A549 (cell line): Measurements from ENCODE around the gene EDIL3. TPM values are rescaled to one million over a fixed set of nuclear protein-coding genes. Genes with fewer than 3 reads are reported as not detected.

Experiments used
- ATAC-seq, 2 experiments: fragments of 200-7000 bp in 1 of 2; fragments of >200 bp in 1 of 2; cut with Nextera tagmentation in 1 of 2; cut with Tn5 transposase in 1 of 2; 3 replicates each; pipeline versions ENCODE4 v1.8.0 to v1.9.1; 2018 to 2020; ENCODE audit warnings: mild to moderate bottlenecking in 1 of 2, moderate library complexity in 1 of 2
- CTCF ChIA-PET: fragments of 300-600 bp; sonication (Branson Sonifier 250); formaldehyde crosslinking; extraction: SDS; loops from one replicate; lab custom pipeline; 2021; ENCODE audit warnings: antibody characterized with exemption, inconsistent platforms; lab: Yijun Ruan, JAX
- POLR2A ChIA-PET: fragments of 350-600 bp; formaldehyde crosslinking; extraction: SDS; loops from one replicate; lab custom pipeline; 2021; ENCODE audit warnings: antibody characterized with exemption, inconsistent platforms; lab: Yijun Ruan, JAX
- DNase-seq, 2 experiments: peaks; one replicate each; pipeline versions ENCODE4 v3.0.0 to v3.0.0-alpha.2; 2011 to 2016; ENCODE audit warnings: low read depth in 1 of 2, low spot score in 1 of 2
- FAIRE-seq: peaks from 2 replicates; lab custom pipeline; 2011; peaks lifted over from hg19 to GRCh38; lab: Jason Lieb, UNC
- H3K27ac ChIP-seq, 2 experiments: fragments of >200 bp; sonication (Bioruptor Twin); formaldehyde crosslinking; 3 replicates each; pipeline ENCODE4 v1.5.1; 2016 to 2017
- H3K4me1 ChIP-seq: fragments of >200 bp; sonication (Bioruptor Twin); formaldehyde crosslinking; 3 replicates; pipeline ENCODE4 v1.6.1; 2016
- H3K4me2 ChIP-seq: fragments of >200 bp; sonication (Bioruptor Twin); formaldehyde crosslinking; 3 replicates; pipeline ENCODE4 v1.6.1; 2016
- H3K4me3 ChIP-seq: fragments of >200 bp; sonication (Bioruptor Twin); formaldehyde crosslinking; 3 replicates; pipeline ENCODE4 v1.5.1; 2016
- H3K9me3 ChIP-seq: fragments of >200 bp; sonication (Bioruptor Twin); formaldehyde crosslinking; 3 replicates; pipeline ENCODE4 v1.6.1; 2016
- BCL3 ChIP-seq: fragments of >200 bp; sonication (Bioruptor Twin); formaldehyde crosslinking; IDR thresholded peaks from 3 replicates; pipeline ENCODE4 v1.6.1; 2016
- BHLHE40 ChIP-seq: IDR thresholded peaks from 2 replicates; pipeline ENCODE4 v1.6.1; 2012; ENCODE audit warnings: low read depth, low read length, inconsistent platforms
- CBX8 ChIP-seq: fragments of 200-600 bp; sonication (generic); IDR thresholded peaks from 2 replicates; pipeline ENCODE4 v1.6.1; 2016
- CHD2 ChIP-seq: fragments of 150-350 bp; IDR thresholded peaks from 2 replicates; pipeline ENCODE4 v1.6.1; 2014; ENCODE audit warnings: low read length; ENCODE audit not compliant: partially characterized antibody
- CTCF ChIP-seq: fragments of >200 bp; sonication (Bioruptor Twin); formaldehyde crosslinking; IDR thresholded peaks from 3 replicates; pipeline ENCODE4 v1.5.1; 2016
- EHF ChIP-seq: fragments of 250-450 bp; sonication (Bioruptor Pico); IDR thresholded peaks from 2 replicates; pipeline ENCODE4 v1.5.0; 2020; ENCODE audit warnings: mild to moderate bottlenecking
- EHMT2 ChIP-seq: fragments of 200-600 bp; sonication (generic); IDR thresholded peaks from 2 replicates; pipeline ENCODE4 v1.6.1; 2016; ENCODE audit warnings: antibody characterized with exemption, low read depth, mild to moderate bottlenecking, moderate library complexity
- FOSB ChIP-seq: fragments of 250-450 bp; sonication (Bioruptor Pico); IDR thresholded peaks from 2 replicates; pipeline ENCODE4 v1.5.0; 2020; ENCODE audit warnings: mild to moderate bottlenecking, moderate library complexity
- HDAC2 ChIP-seq: fragments of 200-600 bp; sonication (generic); IDR thresholded peaks from 2 replicates; pipeline ENCODE4 v1.6.1; 2016
- HEYL ChIP-seq: fragments of 250-450 bp; sonication (Bioruptor Pico); IDR thresholded peaks from 2 replicates; pipeline ENCODE4 v1.8.0; 2021; ENCODE audit warnings: mild to moderate bottlenecking, moderate library complexity
- HOXA7 ChIP-seq: fragments of 250-450 bp; sonication (Bioruptor Pico); IDR thresholded peaks from 2 replicates; pipeline ENCODE4 v1.5.0; 2020; ENCODE audit warnings: mild to moderate bottlenecking, moderate library complexity
- HOXB13 ChIP-seq: fragments of 250-450 bp; sonication (Bioruptor Pico); IDR thresholded peaks from 2 replicates; pipeline ENCODE4 v1.5.0; 2020; ENCODE audit warnings: low read depth, mild to moderate bottlenecking, moderate library complexity
- HOXB5 ChIP-seq: fragments of 250-450 bp; sonication (Bioruptor Pico); IDR thresholded peaks from 2 replicates; pipeline ENCODE4 v1.5.0; 2020; ENCODE audit warnings: mild to moderate bottlenecking, moderate library complexity
- KDM5A ChIP-seq: fragments of 200-600 bp; sonication (generic); IDR thresholded peaks from 2 replicates; pipeline ENCODE4 v1.6.1; 2016; ENCODE audit warnings: antibody characterized with exemption, mild to moderate bottlenecking
- MAFK ChIP-seq: fragments of 450-650 bp; IDR thresholded peaks from 2 replicates; pipeline ENCODE4 v1.6.1; 2014; ENCODE audit not compliant: partially characterized antibody
- MAZ ChIP-seq: fragments of 150-350 bp; IDR thresholded peaks from 2 replicates; pipeline ENCODE4 v1.6.1; 2014; ENCODE audit warnings: antibody characterized with exemption, low read depth, low read length, borderline replicate concordance
- MYC ChIP-seq: IDR thresholded peaks from 2 replicates; pipeline ENCODE4 v1.6.1; 2012; ENCODE audit warnings: mild to moderate bottlenecking, inconsistent platforms, low read length, improper control_type of control experiment, borderline replicate concordance
- NFE2L2 ChIP-seq: fragments of 150-350 bp; conservative IDR thresholded peaks from 2 replicates; pipeline ENCODE4 v1.6.1; 2014; ENCODE audit warnings: low read length
- NR3C1 ChIP-seq: fragments of >200 bp; sonication (Bioruptor Twin); formaldehyde crosslinking; IDR thresholded peaks from 3 replicates; pipeline ENCODE4 v1.6.1; 2017
- POLR2A ChIP-seq: IDR thresholded peaks from 2 replicates; pipeline ENCODE4 v1.6.1; 2012; ENCODE audit warnings: mild to moderate bottlenecking, low read length
- RFX5 ChIP-seq: fragments of 450-650 bp; IDR thresholded peaks from 2 replicates; pipeline ENCODE4 v1.7.1; 2014; ENCODE audit warnings: antibody characterized with exemption, mild to moderate bottlenecking, moderate library complexity
- RNF2 ChIP-seq: fragments of 200-600 bp; sonication (generic); IDR thresholded peaks from 2 replicates; pipeline ENCODE4 v1.6.1; 2016; ENCODE audit warnings: low read depth, mild to moderate bottlenecking, antibody characterized with exemption, moderate library complexity, borderline replicate concordance
- SMC3 ChIP-seq: fragments of >200 bp; sonication (Bioruptor Twin); formaldehyde crosslinking; IDR thresholded peaks from 3 replicates; pipeline ENCODE4 v1.6.1; 2018; ENCODE audit warnings: inconsistent platforms
- TFCP2L1 ChIP-seq: fragments of 250-450 bp; sonication (Bioruptor Pico); IDR thresholded peaks from 2 replicates; pipeline ENCODE4 v1.5.0; 2021; ENCODE audit warnings: mild to moderate bottlenecking
- TP53 ChIP-seq: fragments of 250-450 bp; sonication (Bioruptor Pico); IDR thresholded peaks from 2 replicates; pipeline ENCODE4 v1.5.0; 2021; ENCODE audit warnings: mild to moderate bottlenecking, moderate library complexity
- ZFP36 ChIP-seq: fragments of 450-650 bp; IDR thresholded peaks from 2 replicates; pipeline ENCODE4 v1.6.1; 2014; ENCODE audit warnings: borderline replicate concordance; ENCODE audit not compliant: partially characterized antibody
- WGBS: methylation state at CpG from one replicate; pipeline ENCODE4 v1.1.6; 2017; ENCODE audit errors: missing lambda C conversion rate; 5-methylcytosine and 5-hydroxymethylcytosine counted together
- polyA plus RNA-seq, 4 experiments: library from polyadenylated mRNA; depleted of rRNA in 3 of 4; stranded (reverse); fragments of >200 nt; fragmentation: RNase III in 1 of 4; extraction: RNeasy Plus Mini Kit Qiagen cat#74134 plus additional on column Dnase treatment in 1 of 4; gene quantifications; 2 replicates in 3 of 4; 3 replicates in 1 of 4; pipeline ENCODE4 v1.2.3, GENCODE V29; 2011 to 2017
- TF ChIP-seq, protein P1 (sequence below): IDR thresholded peaks from 2 replicates; pipeline ENCODE4 v1.6.1; 2012; ENCODE audit warnings: low read depth, borderline replicate concordance

The EDIL3 gene
- polyA plus RNA-seq, 2 of the 4 experiments (the other 2 are of a cell fraction), result 0.12 to 0.14 TPM

GRCh38 chr5:84014966-84015365 is 369.7 kb downstream of the EDIL3 start:
- DNase-seq (no peak), FAIRE-seq (no peak), ATAC-seq (no peak)
- Histone ChIP-seq H3K27ac (no peak overlapping the region), H3K4me3 (no peak overlapping the region), H3K9me3 (no peaks in the 10 kb centered on the region), H3K4me1 (no peaks in the 10 kb centered on the region), H3K4me2 (no peak overlapping the region)
- TF ChIP-seq BCL3 (no peak), ZFP36 (no peak), CBX8 (no peak), TFCP2L1 (CRISPR knock-in tag) (no peak), FOSB (no peak), NR3C1 (no peak), RFX5 (no peak)
- ChIA-PET CTCF (interaction anchor here (2.4 kb wide), 1 partner anchor 9 kb away, joined by 8 read pairs; no protein-coding TSS in a partner anchor), POLR2A (no interaction called here)

- H3K9me3 ChIP-seq, result no peaks in the 10 kb centered on the region
- ATAC-seq (no peak; a peak in 1 of 6 replicates), DNase-seq (no peak), FAIRE-seq (no peak)
- no peak for TF ChIP-seq RNF2
- no peak for TF ChIP-seq FOSB
- TF ChIP-seq BCL3, result no peak
- no peak for TF ChIP-seq HEYL (CRISPR knock-in tag)
- TF ChIP-seq MAFK, result no peak
- no peak for TF ChIP-seq TFCP2L1 (CRISPR knock-in tag)
- no peak for TF ChIP-seq HOXB13
- TF ChIP-seq TP53 (CRISPR knock-in tag), result no peak
- no peak for TF ChIP-seq MYC
- no peak for TF ChIP-seq POLR2A
- TF ChIP-seq, protein P1, sequence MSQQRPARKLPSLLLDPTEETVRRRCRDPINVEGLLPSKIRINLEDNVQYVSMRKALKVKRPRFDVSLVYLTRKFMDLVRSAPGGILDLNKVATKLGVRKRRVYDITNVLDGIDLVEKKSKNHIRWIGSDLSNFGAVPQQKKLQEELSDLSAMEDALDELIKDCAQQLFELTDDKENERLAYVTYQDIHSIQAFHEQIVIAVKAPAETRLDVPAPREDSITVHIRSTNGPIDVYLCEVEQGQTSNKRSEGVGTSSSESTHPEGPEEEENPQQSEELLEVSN, result no peak
- H3K4me2 ChIP-seq, result no peak overlapping the region
- CTCF ChIA-PET, result no interaction called here
- no peak overlapping the region for H3K27ac ChIP-seq
- H3K4me3 ChIP-seq, result no peak overlapping the region
- POLR2A ChIA-PET, result no interaction called here
- 16% methylated on average over 2 of the region's 2 CpGs for WGBS
- H3K4me1 ChIP-seq, result no peaks in the 10 kb centered on the region
These were observed 390.9 kb downstream of the EDIL3 start for GRCh38 chr5:83993803-83994202.

GRCh38 chr5:83991566-83992224 is 393.0 kb downstream of the EDIL3 start:
- H3K4me2 ChIP-seq, result no peak overlapping the region
- ChIA-PET POLR2A (no interaction called here), CTCF (interaction anchor here (0.6 kb wide), 1 partner anchor 583 kb away, joined by 4 read pairs; no protein-coding TSS in a partner anchor)
- ATAC-seq (no peak), DNase-seq (no peak), FAIRE-seq (no peak)
- TF ChIP-seq CBX8 (no peak), EHMT2 (no peak), RFX5 (no peak), NFE2L2 (no peak), EHF (CRISPR knock-in tag) (no peak), CTCF (no peak), BHLHE40 (no peak), HOXB5 (CRISPR knock-in tag) (no peak), MAZ (no peak), SMC3 (no peak), HOXB13 (no peak), KDM5A (no peak), HOXA7 (no peak), CHD2 (no peak), HDAC2 (no peak), TFCP2L1 (CRISPR knock-in tag) (no peak), FOSB (no peak)
- TF ChIP-seq, protein P1, result no peak
- no peak overlapping the region for H3K27ac ChIP-seq
- 72% methylated on average over 9 of the region's 9 CpGs for WGBS
- no peak overlapping the region for H3K4me3 ChIP-seq
- H3K9me3 ChIP-seq, result no peaks in the 10 kb centered on the region
- H3K4me1 ChIP-seq, result no peaks in the 10 kb centered on the region
